GM18508 (cell line): ENCODE measurements around the gene RCVRN.
"Not testable (repeated sequence)": the region's sequence is repeated elsewhere in the genome, so short reads cannot be mapped to it uniquely, and the experiment has no call there.

ENCODE experiments used
- ATAC-seq: cut with Tn5 transposase; IDR thresholded peaks from one replicate; pipeline ENCODE4 v1.9.1; 2021; ENCODE audit warnings: moderate number of reproducible peaks; ENCODE audit not compliant: insufficient read depth, unreplicated experiment

RCVRN gene

GRCh38 chr17:9924735-9925191 lies 19.7 kb upstream of the RCVRN start:
- ATAC-seq: no peak

GRCh38 chr17:9922012-9922848 lies 17.2 kb upstream of the RCVRN start:
- ATAC-seq: no peak

GRCh38 chr17:9921216-9921615 lies 16.1 kb upstream of the RCVRN start:
- not testable (repeated sequence) for ATAC-seq

- no peak for ATAC-seq
These were observed 13.8 kb upstream of the RCVRN start for GRCh38 chr17:9918804-9919352.

GRCh38 chr17:9918352-9918751 lies 13.3 kb upstream of the RCVRN start:
- no peak for ATAC-seq

- no peak for ATAC-seq
These were observed 12.7 kb upstream of the RCVRN start for GRCh38 chr17:9917801-9918200.

GRCh38 chr17:9917131-9917530 lies 12.1 kb upstream of the RCVRN start:
- ATAC-seq: no peak

GRCh38 chr17:9916108-9916507 lies 11.0 kb upstream of the RCVRN start:
- ATAC-seq: no peak

GRCh38 chr17:9913476-9913875 lies 8.4 kb upstream of the RCVRN start:
- ATAC-seq: no peak

GRCh38 chr17:9912121-9913099 lies 7.3 kb upstream of the RCVRN start:
- no peak for ATAC-seq

GRCh38 chr17:9911089-9911488 lies 6.0 kb upstream of the RCVRN start:
- no peak for ATAC-seq

GRCh38 chr17:9908649-9909042 lies 3.6 kb upstream of the RCVRN start:
- ATAC-seq: no peak

GRCh38 chr17:9907883-9908648 lies 3.0 kb upstream of the RCVRN start:
- no peak for ATAC-seq

GRCh38 chr17:9907131-9907530 lies 2.1 kb upstream of the RCVRN start:
- ATAC-seq: no peak

GRCh38 chr17:9906616-9907015 lies 1.5 kb upstream of the RCVRN start:
- ATAC-seq: no peak

- no peak for ATAC-seq
These were observed 831 bp upstream of the RCVRN start for GRCh38 chr17:9905902-9906301.

- ATAC-seq: no peak
These were observed 594 bp downstream of the RCVRN start for GRCh38 chr17:9904277-9905077.

GRCh38 chr17:9902120-9902519 lies 3.0 kb downstream of the RCVRN start:
- no peak for ATAC-seq

GRCh38 chr17:9900784-9901183 lies 4.3 kb downstream of the RCVRN start:
- ATAC-seq: no peak
